ENCODE results near the gene B3GNT7.

B3GNT7 gene

GRCh38 chr2:231384970-231385369 lies 10.5 kb upstream of the B3GNT7 start:
- no peak overlapping the region for H3K4me3 ChIP-seq (ENCODE audit: control insufficient read depth, low read depth, low read length)
- DNase-seq (ENCODE audit: low read depth), result no peak
- TF ChIP-seq, protein P1, sequence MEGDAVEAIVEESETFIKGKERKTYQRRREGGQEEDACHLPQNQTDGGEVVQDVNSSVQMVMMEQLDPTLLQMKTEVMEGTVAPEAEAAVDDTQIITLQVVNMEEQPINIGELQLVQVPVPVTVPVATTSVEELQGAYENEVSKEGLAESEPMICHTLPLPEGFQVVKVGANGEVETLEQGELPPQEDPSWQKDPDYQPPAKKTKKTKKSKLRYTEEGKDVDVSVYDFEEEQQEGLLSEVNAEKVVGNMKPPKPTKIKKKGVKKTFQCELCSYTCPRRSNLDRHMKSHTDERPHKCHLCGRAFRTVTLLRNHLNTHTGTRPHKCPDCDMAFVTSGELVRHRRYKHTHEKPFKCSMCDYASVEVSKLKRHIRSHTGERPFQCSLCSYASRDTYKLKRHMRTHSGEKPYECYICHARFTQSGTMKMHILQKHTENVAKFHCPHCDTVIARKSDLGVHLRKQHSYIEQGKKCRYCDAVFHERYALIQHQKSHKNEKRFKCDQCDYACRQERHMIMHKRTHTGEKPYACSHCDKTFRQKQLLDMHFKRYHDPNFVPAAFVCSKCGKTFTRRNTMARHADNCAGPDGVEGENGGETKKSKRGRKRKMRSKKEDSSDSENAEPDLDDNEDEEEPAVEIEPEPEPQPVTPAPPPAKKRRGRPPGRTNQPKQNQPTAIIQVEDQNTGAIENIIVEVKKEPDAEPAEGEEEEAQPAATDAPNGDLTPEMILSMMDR (IDR thresholded peaks at IDR 0.05; ENCODE audit: control insufficient read depth, insufficient read depth, low read depth, low read length, missing control alignments), result no peak

GRCh38 chr2:231385429-231385828 lies 10.1 kb upstream of the B3GNT7 start:
- H3K4me3 ChIP-seq (ENCODE audit: control insufficient read depth, low read depth, low read length), result no peak overlapping the region
- DNase-seq (ENCODE audit: low read depth), result no peak
- TF ChIP-seq, protein P1 (IDR thresholded peaks at IDR 0.05; ENCODE audit: control insufficient read depth, insufficient read depth, low read depth, low read length, missing control alignments), result no peak

- TF ChIP-seq, protein P1 (IDR thresholded peaks at IDR 0.05; ENCODE audit: control insufficient read depth, insufficient read depth, low read depth, low read length, missing control alignments), result no peak
- H3K4me3 ChIP-seq (ENCODE audit: control insufficient read depth, low read depth, low read length), result no peak overlapping the region
- DNase-seq (ENCODE audit: low read depth), result peak; percentile 33
These were observed 9.1 kb upstream of the B3GNT7 start for GRCh38 chr2:231386446-231386845.

DNA sequence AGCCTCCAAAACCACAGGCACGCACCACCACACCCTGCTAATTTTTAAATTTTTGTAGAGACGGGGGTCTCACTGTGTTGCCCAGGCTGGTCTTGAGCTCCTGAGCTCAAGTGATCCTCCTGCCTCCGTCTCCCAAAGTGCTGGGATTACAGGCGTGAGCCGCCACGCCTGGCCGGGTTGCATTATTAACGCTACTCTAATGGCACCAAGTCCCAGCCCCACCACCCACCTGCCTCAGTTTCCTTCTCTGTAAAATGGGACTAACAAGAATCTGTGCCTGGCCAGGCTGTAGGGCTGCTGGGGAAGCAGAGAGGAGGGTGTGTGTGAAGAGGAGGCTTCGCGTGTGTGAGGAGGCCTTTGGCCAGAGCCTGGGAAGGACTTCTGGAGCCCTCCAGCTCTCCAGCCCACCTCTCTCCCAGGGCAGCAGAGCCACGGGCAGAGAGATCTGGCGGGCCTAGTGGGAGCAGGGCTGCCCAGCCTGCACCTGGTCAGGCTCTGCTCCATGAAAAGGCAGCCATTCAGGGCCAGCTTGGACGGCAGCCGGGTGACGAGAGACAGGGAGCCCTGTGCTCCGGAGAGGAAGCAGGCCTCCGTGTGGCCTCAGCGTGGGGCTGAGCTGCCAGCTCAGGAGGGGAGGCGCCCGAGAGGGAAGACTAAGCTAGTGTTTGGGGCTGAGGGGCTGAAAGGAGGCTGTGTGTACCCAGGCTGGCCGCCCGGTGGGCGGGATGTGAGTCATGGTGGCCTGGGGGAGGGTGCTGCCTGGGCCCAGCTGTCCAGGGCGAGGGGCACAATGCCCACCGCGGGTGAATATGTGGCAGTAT lies 7.4 kb upstream of the B3GNT7 start:
- no peak for DNase-seq (ENCODE audit: low read depth)
- TF ChIP-seq, protein P1 (IDR thresholded peaks at IDR 0.05; ENCODE audit: control insufficient read depth, insufficient read depth, low read depth, low read length, missing control alignments), result no peak
- no peak overlapping the region for H3K4me3 ChIP-seq (ENCODE audit: control insufficient read depth, low read depth, low read length)

DNA sequence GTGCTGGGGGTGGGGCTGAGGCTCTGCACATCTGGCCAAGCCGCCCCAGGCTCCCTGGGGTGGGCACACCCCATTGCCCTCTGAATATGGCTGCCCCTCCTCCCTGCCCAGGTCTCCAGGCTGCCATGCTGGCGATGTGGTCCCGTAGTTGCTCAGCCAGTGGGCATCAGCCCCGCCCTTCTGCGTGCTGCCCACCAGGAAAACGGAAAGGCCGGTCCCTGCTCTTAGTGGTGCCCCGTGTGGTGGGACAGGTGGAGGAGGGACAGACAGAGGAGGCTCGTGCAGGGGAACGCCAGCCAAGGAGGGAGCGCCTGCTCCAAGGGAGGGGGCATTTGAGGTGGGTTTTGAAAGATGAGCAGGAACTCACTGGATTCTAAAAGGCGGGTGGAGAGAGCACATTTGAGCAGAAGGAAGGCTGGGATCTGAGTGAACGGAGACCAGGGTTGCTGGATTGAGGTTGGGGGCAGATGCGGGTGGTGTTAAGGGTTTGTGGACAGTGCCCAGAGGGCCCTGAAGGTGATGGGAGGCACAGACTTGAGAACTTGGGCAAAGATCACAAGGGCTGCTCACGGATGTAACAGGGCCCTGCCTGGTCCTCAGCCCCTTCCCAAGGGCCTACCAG lies 6.7 kb upstream of the B3GNT7 start:
- no peak for DNase-seq (ENCODE audit: low read depth)
- H3K4me3 ChIP-seq (ENCODE audit: control insufficient read depth, low read depth, low read length), result no peak overlapping the region
- TF ChIP-seq, protein P1 (IDR thresholded peaks at IDR 0.05; ENCODE audit: control insufficient read depth, insufficient read depth, low read depth, low read length, missing control alignments), result no peak

- DNase-seq (ENCODE audit: low read depth), result no peak
- TF ChIP-seq, protein P1 (IDR thresholded peaks at IDR 0.05; ENCODE audit: control insufficient read depth, insufficient read depth, low read depth, low read length, missing control alignments), result no peak
- H3K4me3 ChIP-seq (ENCODE audit: control insufficient read depth, low read depth, low read length), result no peak overlapping the region
These were observed 4.8 kb upstream of the B3GNT7 start for GRCh38 chr2:231390667-231391066.

All from AG09309 (cell line).